ENCODE results near the gene ANO7.

DNA sequence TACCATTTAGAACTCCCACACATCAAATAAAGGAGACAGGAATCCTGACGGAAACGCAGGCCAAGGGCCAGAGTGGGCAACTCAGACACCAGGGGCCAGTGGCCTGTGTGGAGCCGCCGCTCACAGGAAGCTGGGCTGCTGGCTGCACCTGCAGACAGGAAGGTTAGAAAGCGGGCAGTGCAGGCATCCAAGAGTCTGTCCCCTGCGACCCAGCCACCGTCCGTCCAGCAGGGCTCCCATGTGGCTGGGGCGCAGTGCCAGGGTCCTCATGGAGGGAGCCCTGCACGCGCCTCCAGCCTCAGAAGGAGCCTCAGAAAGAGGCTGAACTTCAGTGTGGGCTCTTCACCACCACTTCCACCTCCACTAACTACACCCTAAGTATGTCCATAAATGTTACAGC lies 2.5 kb upstream of the ANO7 start:
- TF ChIP-seq ZNF224 (CRISPR knock-in tag; IDR thresholded peaks at IDR 0.05) (no peak), PHF8 (CRISPR knock-in tag; IDR thresholded peaks at IDR 0.05) (no peak)
